GM23338 (cell line): ENCODE data around the gene TRIP10. TPM values are rescaled to one million over a fixed set of nuclear protein-coding genes. Genes with fewer than 3 reads are reported as not detected.

Source experiments
- ATAC-seq: fragments of 200-7000 bp; cut with Tn5 transposase; 3 replicates; pipeline ENCODE4 v1.9.1; 2020
- DNase-seq: peaks from one replicate; pipeline ENCODE4 v3.0.0-alpha.2; 2015; ENCODE audit warnings: low spot score
- H2AFZ ChIP-seq: fragments of 200-600 bp; sonication (generic); 2 replicates; pipeline ENCODE4 v1.8.0; 2016; ENCODE audit warnings: antibody characterized with exemption, mild to moderate bottlenecking, moderate library complexity
- H3F3A ChIP-seq: fragments of 200-600 bp; sonication (generic); replicated peaks from 2 replicates; pipeline ENCODE4 v1.8.0; 2017; ENCODE audit warnings: antibody characterized with exemption, mixed run types, low read depth
- H3K27ac ChIP-seq: fragments of 200-600 bp; sonication (generic); 2 replicates; pipeline ENCODE4 v1.6.1; 2016; ENCODE audit warnings: low read depth
- H3K27me3 ChIP-seq: fragments of 200-600 bp; sonication (generic); 2 replicates; pipeline ENCODE4 v1.8.0; 2016; ENCODE audit warnings: mild to moderate bottlenecking, mixed run types, moderate library complexity; ENCODE audit not compliant: insufficient read depth
- H3K36me3 ChIP-seq: fragments of 200-600 bp; sonication (generic); 2 replicates; pipeline ENCODE4 v1.8.0; 2016; ENCODE audit warnings: mild to moderate bottlenecking; ENCODE audit not compliant: insufficient read depth
- H3K4me1 ChIP-seq: fragments of 200-600 bp; sonication (generic); 2 replicates; pipeline ENCODE4 v1.8.0; 2016; ENCODE audit warnings: mild to moderate bottlenecking, moderate library complexity; ENCODE audit not compliant: insufficient read depth
- H3K4me2 ChIP-seq: fragments of 200-600 bp; sonication (generic); 2 replicates; pipeline ENCODE4 v1.7.1; 2017; ENCODE audit warnings: mixed run types
- H3K4me3 ChIP-seq: fragments of 200-600 bp; sonication (generic); 2 replicates; pipeline ENCODE4 v1.6.1; 2016; ENCODE audit warnings: mixed run types
- H3K79me2 ChIP-seq: fragments of 200-600 bp; sonication (generic); replicated peaks from 2 replicates; pipeline ENCODE4 v1.8.0; 2017; ENCODE audit warnings: mild to moderate bottlenecking; ENCODE audit not compliant: insufficient read depth
- H3K9me2 ChIP-seq: fragments of 200-600 bp; sonication (generic); 2 replicates; pipeline ENCODE4 v1.8.0; 2017; ENCODE audit not compliant: insufficient read depth
- H4K20me1 ChIP-seq: fragments of 200-600 bp; sonication (generic); replicated peaks from 2 replicates; pipeline ENCODE4 v1.8.0; 2017; ENCODE audit warnings: mild to moderate bottlenecking; ENCODE audit not compliant: insufficient read depth
- H3K27ac Mint-ChIP-seq: 2 replicates; pipeline ENCODE4 v1.8.0; 2020; ENCODE audit warnings: inconsistent platforms, mild to moderate bottlenecking, moderate library complexity, mixed read lengths
- H3K27me3 Mint-ChIP-seq: 3 replicates; pipeline ENCODE4 v1.8.0; 2022; ENCODE audit warnings: low read depth, mild to moderate bottlenecking, moderate library complexity, mixed read lengths, inconsistent platforms; ENCODE audit not compliant: insufficient read depth, poor library complexity
- H3K36me3 Mint-ChIP-seq: 3 replicates; pipeline ENCODE4 v1.8.0; 2021; ENCODE audit warnings: low read depth, mild to moderate bottlenecking, inconsistent platforms, moderate library complexity, mixed read lengths
- H3K4me1 Mint-ChIP-seq: 3 replicates; pipeline ENCODE4 v1.8.0; 2020; ENCODE audit warnings: mild to moderate bottlenecking, inconsistent platforms, mixed read lengths
- H3K4me3 Mint-ChIP-seq: 3 replicates; pipeline ENCODE4 v1.8.0; 2021; ENCODE audit warnings: moderate library complexity, mild to moderate bottlenecking, inconsistent platforms, mixed read lengths
- H3K9me3 Mint-ChIP-seq: 3 replicates; pipeline ENCODE4 v1.8.0; 2020; ENCODE audit warnings: moderate library complexity, mild to moderate bottlenecking, inconsistent platforms, mixed read lengths
- CREB1 ChIP-seq: fragments of 250-450 bp; sonication (Bioruptor Pico); IDR thresholded peaks from 2 replicates; pipeline ENCODE4 v1.5.0; 2020; ENCODE audit warnings: low read depth, mild to moderate bottlenecking, moderate library complexity
- EZH2 ChIP-seq: fragments of 200-600 bp; sonication (generic); IDR thresholded peaks from one replicate; pipeline ENCODE4 v1.8.0; 2017; ENCODE audit warnings: antibody characterized with exemption, mild to moderate bottlenecking, low read depth; ENCODE audit not compliant: unreplicated experiment
- EZH2phosphoT487 ChIP-seq: fragments of 200-600 bp; sonication (generic); IDR thresholded peaks from one replicate; pipeline ENCODE4 v1.8.1; 2018; ENCODE audit warnings: antibody characterized with exemption; ENCODE audit not compliant: unreplicated experiment
- JUNB ChIP-seq: IDR thresholded peaks from one replicate; pipeline ENCODE4 v1.6.1; 2016; ENCODE audit warnings: antibody characterized with exemption; ENCODE audit not compliant: unreplicated experiment
- NANOG ChIP-seq: IDR thresholded peaks from 2 replicates; pipeline ENCODE4 v1.6.1; 2016; ENCODE audit warnings: antibody characterized with exemption, borderline replicate concordance
- POLR2AphosphoS5 ChIP-seq: IDR thresholded peaks from 2 replicates; pipeline ENCODE4 v1.6.1; 2016; ENCODE audit warnings: antibody characterized with exemption, low read depth
- STAT1 ChIP-seq: IDR thresholded peaks from one replicate; pipeline ENCODE4 v1.6.1; 2016; ENCODE audit warnings: antibody characterized with exemption; ENCODE audit not compliant: unreplicated experiment
- ZNF114 ChIP-seq: fragments of 250-450 bp; sonication (Bioruptor Pico); IDR thresholded peaks from 2 replicates; pipeline ENCODE4 v1.5.0; 2020; ENCODE audit warnings: mild to moderate bottlenecking, moderate library complexity
- ZNF331 ChIP-seq: fragments of 250-450 bp; sonication (Bioruptor Pico); IDR thresholded peaks from 2 replicates; pipeline ENCODE4 v1.5.0; 2020; ENCODE audit warnings: low read depth, mild to moderate bottlenecking, moderate library complexity
- polyA plus RNA-seq: library from polyadenylated mRNA; unstranded; fragments of >200 nt; fragmentation: Nextera tagmentation; extraction: Ambion mirVana; gene quantifications from 2 replicates; pipeline ENCODE4 v1.2.1, GENCODE V29; 2016
- total RNA-seq: library from RNA; depleted of rRNA; stranded (reverse); fragments of >200 nt; shearing (Covaris generic); gene quantifications from 2 replicates; pipeline ENCODE4 v1.2.3, GENCODE V29; 2014
- TF ChIP-seq, protein P1 (sequence below), 2 experiments: fragments of 200-600 bp in 1 of 2; sonication (generic) in 1 of 2; conservative IDR thresholded peaks; 2 replicates each; pipeline versions ENCODE4 v1.5.1 to v1.6.1; 2016 to 2017; ENCODE audit warnings: antibody characterized with exemption in 2 of 2, low read depth in 2 of 2, mild to moderate bottlenecking in 2 of 2, moderate library complexity in 1 of 2
- TF ChIP-seq, protein P2 (sequence below): IDR thresholded peaks from 2 replicates; pipeline ENCODE4 v1.6.1; 2016; ENCODE audit warnings: antibody characterized with exemption
- TF ChIP-seq, protein P3 (sequence below): fragments of 250-450 bp; sonication (Bioruptor Pico); IDR thresholded peaks from 2 replicates; pipeline ENCODE4 v1.5.0; 2020; ENCODE audit warnings: mild to moderate bottlenecking, moderate library complexity
- TF ChIP-seq, protein P4 (sequence below): IDR thresholded peaks from one replicate; pipeline ENCODE4 v1.6.1; 2018; ENCODE audit warnings: antibody characterized with exemption; ENCODE audit not compliant: unreplicated experiment

Gene TRIP10
- total and polyA plus RNA-seq, 2 experiments from 2014 or later, result 56.8 to 68.5 TPM

DNA sequence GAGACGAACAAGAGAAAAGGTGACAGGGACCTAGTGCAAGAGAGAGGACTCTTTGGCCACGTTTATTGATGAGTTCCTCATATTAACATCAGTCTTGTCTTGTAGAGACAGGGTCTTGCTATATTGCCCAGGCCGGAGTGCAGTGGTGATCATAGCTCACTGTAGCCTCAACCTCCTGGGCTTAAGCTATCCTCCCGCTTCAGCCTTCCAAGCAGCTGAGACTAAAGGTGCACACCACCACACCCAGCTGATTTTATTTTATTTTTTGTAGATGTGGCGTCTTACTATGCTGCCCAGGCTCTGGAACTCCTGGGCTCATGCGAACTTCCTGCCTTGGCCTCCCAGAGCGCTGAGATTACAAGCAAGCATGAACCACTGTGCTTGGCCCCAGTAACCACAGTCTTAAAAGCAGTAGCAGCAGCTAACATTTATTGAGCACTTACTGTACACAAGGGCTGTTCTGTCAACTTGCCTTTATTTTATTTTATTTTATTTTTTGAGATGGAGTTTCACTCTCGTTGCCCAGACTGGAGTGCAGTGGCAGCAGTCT lies 28.8 kb downstream of the TRIP10 start:
- ATAC-seq (no peak), DNase-seq (no peak)
- Histone ChIP-seq H3K9me2 (no peaks in the 10 kb centered on the region), H3F3A (peaks cover 6% of the 10 kb centered on the region; the same call in 1 of the 2 replicates), H3K27ac (no peak overlapping the region), H3K79me2 (peaks cover 16% of the 10 kb centered on the region), H3K27me3 (no peaks in the 10 kb centered on the region), H3K4me1 (peaks cover 13% of the 10 kb centered on the region; the same call in 1 of the 2 replicates), H4K20me1 (peaks cover 4% of the 10 kb centered on the region; the same call in 1 of the 2 replicates), H2AFZ (no peak overlapping the region), H3K36me3 (no peaks in the 10 kb centered on the region), H3K4me3 (peak overlapping the region; percentile 91), H3K4me2 (peak overlapping the region; percentile 76)
- H3K4me3 Mint-ChIP-seq, result peak overlapping the region; percentile 80
- H3K9me3 Mint-ChIP-seq, result peaks cover 21% of the 10 kb centered on the region
- H3K27ac Mint-ChIP-seq, result no peak overlapping the region
- H3K27me3 Mint-ChIP-seq, result peaks cover 10% of the 10 kb centered on the region
- peaks cover 15% of the 10 kb centered on the region; the same call in 2 of the 3 replicates for H3K4me1 Mint-ChIP-seq
- TF ChIP-seq ZNF114 (no peak), EZH2 (no peak), POLR2AphosphoS5 (no peak), JUNB (no peak), ZNF331 (CRISPR knock-in tag) (no peak), CREB1 (CRISPR knock-in tag) (no peak), STAT1 (no peak), NANOG (no peak), EZH2phosphoT487 (no peak)
- TF ChIP-seq, protein P1, sequence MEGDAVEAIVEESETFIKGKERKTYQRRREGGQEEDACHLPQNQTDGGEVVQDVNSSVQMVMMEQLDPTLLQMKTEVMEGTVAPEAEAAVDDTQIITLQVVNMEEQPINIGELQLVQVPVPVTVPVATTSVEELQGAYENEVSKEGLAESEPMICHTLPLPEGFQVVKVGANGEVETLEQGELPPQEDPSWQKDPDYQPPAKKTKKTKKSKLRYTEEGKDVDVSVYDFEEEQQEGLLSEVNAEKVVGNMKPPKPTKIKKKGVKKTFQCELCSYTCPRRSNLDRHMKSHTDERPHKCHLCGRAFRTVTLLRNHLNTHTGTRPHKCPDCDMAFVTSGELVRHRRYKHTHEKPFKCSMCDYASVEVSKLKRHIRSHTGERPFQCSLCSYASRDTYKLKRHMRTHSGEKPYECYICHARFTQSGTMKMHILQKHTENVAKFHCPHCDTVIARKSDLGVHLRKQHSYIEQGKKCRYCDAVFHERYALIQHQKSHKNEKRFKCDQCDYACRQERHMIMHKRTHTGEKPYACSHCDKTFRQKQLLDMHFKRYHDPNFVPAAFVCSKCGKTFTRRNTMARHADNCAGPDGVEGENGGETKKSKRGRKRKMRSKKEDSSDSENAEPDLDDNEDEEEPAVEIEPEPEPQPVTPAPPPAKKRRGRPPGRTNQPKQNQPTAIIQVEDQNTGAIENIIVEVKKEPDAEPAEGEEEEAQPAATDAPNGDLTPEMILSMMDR (conservative IDR thresholded peaks at IDR 0.05; ENCODE audit: low read depth in 2 of 2), result no peak
- TF ChIP-seq, protein P2, sequence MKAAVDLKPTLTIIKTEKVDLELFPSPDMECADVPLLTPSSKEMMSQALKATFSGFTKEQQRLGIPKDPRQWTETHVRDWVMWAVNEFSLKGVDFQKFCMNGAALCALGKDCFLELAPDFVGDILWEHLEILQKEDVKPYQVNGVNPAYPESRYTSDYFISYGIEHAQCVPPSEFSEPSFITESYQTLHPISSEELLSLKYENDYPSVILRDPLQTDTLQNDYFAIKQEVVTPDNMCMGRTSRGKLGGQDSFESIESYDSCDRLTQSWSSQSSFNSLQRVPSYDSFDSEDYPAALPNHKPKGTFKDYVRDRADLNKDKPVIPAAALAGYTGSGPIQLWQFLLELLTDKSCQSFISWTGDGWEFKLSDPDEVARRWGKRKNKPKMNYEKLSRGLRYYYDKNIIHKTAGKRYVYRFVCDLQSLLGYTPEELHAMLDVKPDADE, result no peak
- TF ChIP-seq, protein P3, sequence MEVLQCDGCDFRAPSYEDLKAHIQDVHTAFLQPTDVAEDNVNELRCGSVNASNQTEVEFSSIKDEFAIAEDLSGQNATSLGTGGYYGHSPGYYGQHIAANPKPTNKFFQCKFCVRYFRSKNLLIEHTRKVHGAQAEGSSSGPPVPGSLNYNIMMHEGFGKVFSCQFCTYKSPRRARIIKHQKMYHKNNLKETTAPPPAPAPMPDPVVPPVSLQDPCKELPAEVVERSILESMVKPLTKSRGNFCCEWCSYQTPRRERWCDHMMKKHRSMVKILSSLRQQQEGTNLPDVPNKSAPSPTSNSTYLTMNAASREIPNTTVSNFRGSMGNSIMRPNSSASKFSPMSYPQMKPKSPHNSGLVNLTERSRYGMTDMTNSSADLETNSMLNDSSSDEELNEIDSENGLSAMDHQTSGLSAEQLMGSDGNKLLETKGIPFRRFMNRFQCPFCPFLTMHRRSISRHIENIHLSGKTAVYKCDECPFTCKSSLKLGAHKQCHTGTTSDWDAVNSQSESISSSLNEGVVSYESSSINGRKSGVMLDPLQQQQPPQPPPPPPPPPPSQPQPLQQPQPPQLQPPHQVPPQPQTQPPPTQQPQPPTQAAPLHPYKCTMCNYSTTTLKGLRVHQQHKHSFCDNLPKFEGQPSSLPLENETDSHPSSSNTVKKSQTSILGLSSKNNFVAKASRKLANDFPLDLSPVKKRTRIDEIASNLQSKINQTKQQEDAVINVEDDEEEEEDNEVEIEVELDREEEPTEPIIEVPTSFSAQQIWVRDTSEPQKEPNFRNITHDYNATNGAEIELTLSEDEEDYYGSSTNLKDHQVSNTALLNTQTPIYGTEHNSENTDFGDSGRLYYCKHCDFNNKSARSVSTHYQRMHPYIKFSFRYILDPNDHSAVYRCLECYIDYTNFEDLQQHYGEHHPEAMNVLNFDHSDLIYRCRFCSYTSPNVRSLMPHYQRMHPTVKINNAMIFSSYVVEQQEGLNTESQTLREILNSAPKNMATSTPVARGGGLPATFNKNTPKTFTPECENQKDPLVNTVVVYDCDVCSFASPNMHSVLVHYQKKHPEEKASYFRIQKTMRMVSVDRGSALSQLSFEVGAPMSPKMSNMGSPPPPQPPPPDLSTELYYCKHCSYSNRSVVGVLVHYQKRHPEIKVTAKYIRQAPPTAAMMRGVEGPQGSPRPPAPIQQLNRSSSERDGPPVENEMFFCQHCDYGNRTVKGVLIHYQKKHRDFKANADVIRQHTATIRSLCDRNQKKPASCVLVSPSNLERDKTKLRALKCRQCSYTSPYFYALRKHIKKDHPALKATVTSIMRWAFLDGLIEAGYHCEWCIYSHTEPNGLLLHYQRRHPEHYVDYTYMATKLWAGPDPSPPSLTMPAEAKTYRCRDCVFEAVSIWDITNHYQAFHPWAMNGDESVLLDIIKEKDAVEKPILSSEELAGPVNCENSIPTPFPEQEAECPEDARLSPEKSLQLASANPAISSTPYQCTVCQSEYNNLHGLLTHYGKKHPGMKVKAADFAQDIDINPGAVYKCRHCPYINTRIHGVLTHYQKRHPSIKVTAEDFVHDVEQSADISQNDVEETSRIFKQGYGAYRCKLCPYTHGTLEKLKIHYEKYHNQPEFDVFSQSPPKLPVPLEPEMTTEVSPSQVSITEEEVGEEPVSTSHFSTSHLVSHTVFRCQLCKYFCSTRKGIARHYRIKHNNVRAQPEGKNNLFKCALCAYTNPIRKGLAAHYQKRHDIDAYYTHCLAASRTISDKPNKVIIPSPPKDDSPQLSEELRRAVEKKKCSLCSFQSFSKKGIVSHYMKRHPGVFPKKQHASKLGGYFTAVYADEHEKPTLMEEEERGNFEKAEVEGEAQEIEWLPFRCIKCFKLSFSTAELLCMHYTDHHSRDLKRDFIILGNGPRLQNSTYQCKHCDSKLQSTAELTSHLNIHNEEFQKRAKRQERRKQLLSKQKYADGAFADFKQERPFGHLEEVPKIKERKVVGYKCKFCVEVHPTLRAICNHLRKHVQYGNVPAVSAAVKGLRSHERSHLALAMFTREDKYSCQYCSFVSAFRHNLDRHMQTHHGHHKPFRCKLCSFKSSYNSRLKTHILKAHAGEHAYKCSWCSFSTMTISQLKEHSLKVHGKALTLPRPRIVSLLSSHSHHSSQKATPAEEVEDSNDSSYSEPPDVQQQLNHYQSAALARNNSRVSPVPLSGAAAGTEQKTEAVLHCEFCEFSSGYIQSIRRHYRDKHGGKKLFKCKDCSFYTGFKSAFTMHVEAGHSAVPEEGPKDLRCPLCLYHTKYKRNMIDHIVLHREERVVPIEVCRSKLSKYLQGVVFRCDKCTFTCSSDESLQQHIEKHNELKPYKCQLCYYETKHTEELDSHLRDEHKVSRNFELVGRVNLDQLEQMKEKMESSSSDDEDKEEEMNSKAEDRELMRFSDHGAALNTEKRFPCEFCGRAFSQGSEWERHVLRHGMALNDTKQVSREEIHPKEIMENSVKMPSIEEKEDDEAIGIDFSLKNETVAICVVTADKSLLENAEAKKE, result no peak
- TF ChIP-seq, protein P4, sequence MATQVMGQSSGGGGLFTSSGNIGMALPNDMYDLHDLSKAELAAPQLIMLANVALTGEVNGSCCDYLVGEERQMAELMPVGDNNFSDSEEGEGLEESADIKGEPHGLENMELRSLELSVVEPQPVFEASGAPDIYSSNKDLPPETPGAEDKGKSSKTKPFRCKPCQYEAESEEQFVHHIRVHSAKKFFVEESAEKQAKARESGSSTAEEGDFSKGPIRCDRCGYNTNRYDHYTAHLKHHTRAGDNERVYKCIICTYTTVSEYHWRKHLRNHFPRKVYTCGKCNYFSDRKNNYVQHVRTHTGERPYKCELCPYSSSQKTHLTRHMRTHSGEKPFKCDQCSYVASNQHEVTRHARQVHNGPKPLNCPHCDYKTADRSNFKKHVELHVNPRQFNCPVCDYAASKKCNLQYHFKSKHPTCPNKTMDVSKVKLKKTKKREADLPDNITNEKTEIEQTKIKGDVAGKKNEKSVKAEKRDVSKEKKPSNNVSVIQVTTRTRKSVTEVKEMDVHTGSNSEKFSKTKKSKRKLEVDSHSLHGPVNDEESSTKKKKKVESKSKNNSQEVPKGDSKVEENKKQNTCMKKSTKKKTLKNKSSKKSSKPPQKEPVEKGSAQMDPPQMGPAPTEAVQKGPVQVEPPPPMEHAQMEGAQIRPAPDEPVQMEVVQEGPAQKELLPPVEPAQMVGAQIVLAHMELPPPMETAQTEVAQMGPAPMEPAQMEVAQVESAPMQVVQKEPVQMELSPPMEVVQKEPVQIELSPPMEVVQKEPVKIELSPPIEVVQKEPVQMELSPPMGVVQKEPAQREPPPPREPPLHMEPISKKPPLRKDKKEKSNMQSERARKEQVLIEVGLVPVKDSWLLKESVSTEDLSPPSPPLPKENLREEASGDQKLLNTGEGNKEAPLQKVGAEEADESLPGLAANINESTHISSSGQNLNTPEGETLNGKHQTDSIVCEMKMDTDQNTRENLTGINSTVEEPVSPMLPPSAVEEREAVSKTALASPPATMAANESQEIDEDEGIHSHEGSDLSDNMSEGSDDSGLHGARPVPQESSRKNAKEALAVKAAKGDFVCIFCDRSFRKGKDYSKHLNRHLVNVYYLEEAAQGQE, result no peak
- H3K36me3 Mint-ChIP-seq, result peaks cover 18% of the 10 kb centered on the region; the same call in 2 of the 3 replicates
